MCF 10A (cell line): Measurements from ENCODE around the gene RGPD8. TPM values are rescaled to one million over a fixed set of nuclear protein-coding genes. Genes with fewer than 3 reads are reported as not detected.

Source experiments
- BruUV-seq: library from RNA; stranded (reverse); fragments of 400-500 nt; replicated peaks from 2 replicates; lab custom pipeline; 2021; lab: Mats Ljungman, UMichigan
- CTCF ChIA-PET: fragments of 300-600 bp; sonication (Branson Sonifier 250); formaldehyde crosslinking; extraction: SDS; loops from one replicate; lab custom pipeline; 2021; ENCODE audit warnings: antibody characterized with exemption, inconsistent platforms; lab: Yijun Ruan, JAX
- POLR2A ChIA-PET: fragments of 300-600, 350-650 bp; sonication (Branson Sonifier 250); formaldehyde crosslinking; extraction: SDS; loops from one replicate; lab custom pipeline; 2020; ENCODE audit warnings: antibody characterized with exemption, inconsistent platforms; lab: Yijun Ruan, JAX
- DNase-seq: peaks from one replicate; pipeline ENCODE4 v3.0.0-alpha.2; 2018; ENCODE audit not compliant: unreplicated experiment
- H3K27ac Mint-ChIP-seq: one replicate; pipeline ENCODE4 v1.8.0; 2022; ENCODE audit warnings: mild to moderate bottlenecking, low read depth, mixed read lengths; ENCODE audit not compliant: unreplicated experiment
- H3K27me3 Mint-ChIP-seq: one replicate; pipeline ENCODE4 v1.8.0; 2022; ENCODE audit warnings: mixed read lengths; ENCODE audit not compliant: insufficient read depth, unreplicated experiment
- H3K36me3 Mint-ChIP-seq: one replicate; pipeline ENCODE4 v1.8.0; 2022; ENCODE audit warnings: mild to moderate bottlenecking, moderate library complexity, mixed read lengths; ENCODE audit not compliant: insufficient read depth, unreplicated experiment
- H3K4me1 Mint-ChIP-seq: one replicate; pipeline ENCODE4 v1.8.0; 2022; ENCODE audit warnings: mixed read lengths; ENCODE audit not compliant: insufficient read depth, unreplicated experiment
- H3K4me3 Mint-ChIP-seq: one replicate; pipeline ENCODE4 v1.8.0; 2022; ENCODE audit warnings: mild to moderate bottlenecking, moderate library complexity, mixed read lengths; ENCODE audit not compliant: unreplicated experiment
- H3K9me3 Mint-ChIP-seq: one replicate; pipeline ENCODE4 v1.8.0; 2022; ENCODE audit warnings: mixed read lengths; ENCODE audit not compliant: unreplicated experiment
- CTCF ChIP-seq: fragments of 200-600 bp; IDR thresholded peaks from one replicate; pipeline ENCODE4 v1.8.0; 2022; ENCODE audit warnings: antibody characterized with exemption, mild to moderate bottlenecking; ENCODE audit not compliant: unreplicated experiment
- intact Hi-C: fragments of 100-400 bp; cut with micrococcal nuclease; formaldehyde crosslinking; loops from 2 replicates; pipeline ENCODE4 v1.14.1; 2022
- total RNA-seq: library from RNA; stranded (reverse); gene quantifications from 2 replicates; pipeline ENCODE4 v1.2.3, GENCODE V29; 2022

RGPD8 gene
- total RNA-seq, 1 experiment from 2014 or later: 13.9 TPM

GRCh38 chr2:112335600-112335999 lies 97.8 kb downstream of the RGPD8 start:
- Mint-ChIP-seq H3K27ac (no peak overlapping the region), H3K4me1 (no peaks in the 10 kb centered on the region), H3K9me3 (no peaks in the 10 kb centered on the region), H3K27me3 (no peaks in the 10 kb centered on the region), H3K36me3 (no peaks in the 10 kb centered on the region), H3K4me3 (no peak overlapping the region)
- no peak for TF ChIP-seq CTCF
- no peak for DNase-seq
- BruUV-seq: no TSS peak
- intact Hi-C loops: no loop called here
- POLR2A ChIA-PET: no interaction called here
- CTCF ChIA-PET: interaction anchor here (1.5 kb wide), 1 partner anchor 8 kb away, joined by 4 read pairs; no protein-coding TSS in a partner anchor

- Mint-ChIP-seq H3K9me3 (no peaks in the 10 kb centered on the region), H3K4me3 (no peak overlapping the region), H3K27me3 (no peaks in the 10 kb centered on the region), H3K27ac (no peak overlapping the region), H3K4me1 (no peaks in the 10 kb centered on the region), H3K36me3 (no peaks in the 10 kb centered on the region)
- ChIA-PET POLR2A (no interaction called here), CTCF (no interaction called here)
- no peak for TF ChIP-seq CTCF
- intact Hi-C loops: no loop called here
- DNase-seq: no peak
- no TSS peak for BruUV-seq
Observed at GRCh38 chr2:112332123-112332696, 101.2 kb downstream of the RGPD8 start.

- Mint-ChIP-seq H3K4me3 (no peak overlapping the region), H3K9me3 (no peaks in the 10 kb centered on the region), H3K27me3 (no peaks in the 10 kb centered on the region), H3K36me3 (peaks cover 9% of the 10 kb centered on the region), H3K4me1 (no peaks in the 10 kb centered on the region), H3K27ac (no peak overlapping the region)
- no TSS peak for BruUV-seq
- CTCF ChIA-PET: no interaction called here
- POLR2A ChIA-PET: no interaction called here
- intact Hi-C loops: no loop called here
- no peak for DNase-seq
- TF ChIP-seq CTCF: no peak
Observed at GRCh38 chr2:112322919-112323318, 110.5 kb downstream of the RGPD8 start.

DNA sequence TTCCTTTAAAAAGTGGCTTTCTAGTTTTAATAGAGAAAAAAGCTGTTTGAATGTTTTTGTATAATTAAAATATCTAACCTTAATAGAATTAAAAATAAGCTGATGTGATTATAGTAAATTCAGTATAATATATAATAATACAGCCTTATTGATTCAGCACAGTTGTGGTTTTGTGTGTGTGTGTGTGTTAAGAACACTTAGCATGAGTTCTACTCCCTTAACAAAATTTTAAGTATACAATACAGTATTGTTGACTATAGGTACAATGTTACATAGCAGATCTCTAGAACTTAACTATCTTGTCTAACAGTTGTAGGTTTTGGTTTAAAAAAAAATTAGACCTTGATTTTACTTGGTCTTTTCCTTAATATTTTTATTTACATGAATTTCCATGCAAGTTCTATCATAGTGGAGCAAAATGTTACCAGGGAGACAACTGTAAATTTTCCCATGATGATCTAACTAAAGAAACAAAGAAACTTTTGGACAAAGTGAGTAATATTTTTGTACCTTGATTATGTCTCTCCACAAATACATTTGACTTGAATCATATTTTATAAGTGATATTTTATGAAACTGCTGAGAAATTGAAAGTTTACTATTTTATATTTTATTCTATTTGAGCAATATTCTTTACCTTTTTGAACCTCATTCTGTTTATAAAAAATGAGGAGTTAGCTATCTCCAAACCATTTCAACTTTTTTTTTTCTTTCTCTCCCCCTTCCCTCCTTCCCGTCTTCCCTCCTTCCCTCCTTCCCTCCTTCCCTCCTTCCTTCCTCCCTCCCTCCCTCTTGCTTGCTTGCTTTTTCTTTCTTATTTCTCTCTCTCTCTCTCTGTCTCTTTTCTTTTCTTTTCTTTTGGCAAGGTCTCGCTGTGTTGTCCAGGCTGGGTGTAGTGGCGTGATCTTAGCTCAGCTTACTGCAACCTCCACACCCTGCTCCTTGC lies 111.8 kb downstream of the RGPD8 start:
- H3K27ac Mint-ChIP-seq: no peak overlapping the region
- CTCF ChIA-PET: interaction anchor here (0.9 kb wide), 1 partner anchor 200 kb away, joined by 3 read pairs; no protein-coding TSS in a partner anchor

More for the DNA sequence above, 111.8 kb downstream of the RGPD8 start:
- DNase-seq: no peak
- Mint-ChIP-seq H3K4me3 (no peak overlapping the region), H3K9me3 (no peaks in the 10 kb centered on the region), H3K27me3 (no peaks in the 10 kb centered on the region), H3K36me3 (peaks cover 12% of the 10 kb centered on the region), H3K4me1 (no peaks in the 10 kb centered on the region)
- POLR2A ChIA-PET: interaction anchor here (0.9 to 1.2 kb wide), 2 partner anchors 47 to 110 kb away, joined by 4 read pairs; no protein-coding TSS in a partner anchor
- TF ChIP-seq CTCF: no peak
- no TSS peak for BruUV-seq
- intact Hi-C loops: no loop called here
